Lower leg skin (tissue), 3 donors: Measurements from ENCODE around the gene CAMKMT.

Experiments used
- CTCF ChIP-seq, 3 donors: fragments of 450-650 bp; IDR thresholded peaks; one replicate each; pipeline ENCODE4 v1.5.1; 2016; ENCODE audit warnings: antibody characterized with exemption in 3 of 3, mild to moderate bottlenecking in 3 of 3, moderate library complexity in 2 of 3
- POLR2A ChIP-seq, 2 donors: fragments of 450-650 bp; IDR thresholded peaks; one replicate each; pipeline ENCODE4 v1.6.1; 2016 to 2017; ENCODE audit warnings: antibody characterized with exemption in 2 of 2, mild to moderate bottlenecking in 1 of 2, moderate library complexity in 1 of 2

DNA sequence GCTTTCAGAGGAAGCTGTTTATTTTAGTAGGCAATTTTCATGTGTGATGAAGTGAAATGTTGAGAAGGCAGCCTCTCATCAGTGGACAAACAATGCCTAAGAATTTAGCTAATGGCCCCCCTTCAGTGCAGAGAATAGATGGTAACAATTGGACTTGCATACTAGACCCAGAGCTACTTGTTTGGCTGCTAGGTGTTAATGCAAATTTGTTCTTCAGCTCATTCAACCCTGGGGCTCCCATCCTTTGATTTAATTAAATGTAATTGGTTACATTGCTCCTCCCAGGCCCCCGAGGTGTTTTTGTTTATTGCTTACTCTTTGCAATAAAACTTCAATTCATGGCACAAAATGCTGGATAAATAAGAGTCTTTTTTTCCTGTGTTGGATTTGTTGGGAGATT, 68.6 kb downstream of the CAMKMT start:
- TF ChIP-seq CTCF (IDR thresholded peaks at IDR 0.05): no peak
- TF ChIP-seq POLR2A (IDR thresholded peaks at IDR 0.05): no peak
